Lower lobe of right lung (tissue), 2 donors: ENCODE data around the gene SLC15A1. TPM values are rescaled to one million over a fixed set of nuclear protein-coding genes. Genes with fewer than 3 reads are reported as not detected.
A peak's percentile ranks its signal among the peaks of the same experiment; 100 is the strongest.
"Not testable (repeated sequence)": the region's sequence is repeated elsewhere in the genome, so short reads cannot be mapped to it uniquely, and the experiment has no call there.

Source experiments
- ATAC-seq, 2 donors: fragments of 200-7000 bp; cut with Tn5 transposase; one replicate each; pipeline ENCODE4 v1.9.1; 2020 to 2022; ENCODE audit warnings: mild to moderate bottlenecking in 2 of 2, moderate library complexity in 2 of 2
- DNase-seq: peaks from one replicate; pipeline ENCODE4 v3.0.0-alpha.2; 2020
- H3K27ac ChIP-seq: fragments of 200-600 bp; one replicate; pipeline ENCODE4 v1.8.0; 2022
- H3K27me3 ChIP-seq: fragments of 200-600 bp; one replicate; pipeline ENCODE4 v1.8.0; 2022; ENCODE audit warnings: low read depth
- H3K36me3 ChIP-seq: fragments of 200-600 bp; one replicate; pipeline ENCODE4 v1.8.0; 2022; ENCODE audit warnings: mild to moderate bottlenecking
- H3K4me1 ChIP-seq: fragments of 200-600 bp; one replicate; pipeline ENCODE4 v1.8.0; 2022
- H3K4me3 ChIP-seq: fragments of 200-600 bp; one replicate; pipeline ENCODE4 v1.8.0; 2022; ENCODE audit warnings: mild to moderate bottlenecking
- H3K9me3 ChIP-seq: fragments of 200-600 bp; one replicate; pipeline ENCODE4 v1.8.0; 2022
- intact Hi-C: fragments of 100-400 bp; cut with DNase I; formaldehyde crosslinking; loops from one replicate; pipeline ENCODE4 v1.11.0; 2022
- total RNA-seq: library from RNA; stranded (reverse); fragmentation: NEBNext Ultra II Directional; extraction: Animal tissue kit (Norgen Biotek cat#: 25700); gene quantifications from one replicate; pipeline ENCODE4 v1.2.1, GENCODE V29; 2021
- TF ChIP-seq, protein P1 (sequence below): fragments of 200-600 bp; IDR thresholded peaks from one replicate; pipeline ENCODE4 v1.8.0; 2022; ENCODE audit warnings: antibody characterized with exemption, mild to moderate bottlenecking
- donor health status: DM: no; HTN: yes; CAD: no; lungs with severe emphysema.

SLC15A1 gene
- total RNA-seq, 1 donor from 2014 or later: not detected

DNA sequence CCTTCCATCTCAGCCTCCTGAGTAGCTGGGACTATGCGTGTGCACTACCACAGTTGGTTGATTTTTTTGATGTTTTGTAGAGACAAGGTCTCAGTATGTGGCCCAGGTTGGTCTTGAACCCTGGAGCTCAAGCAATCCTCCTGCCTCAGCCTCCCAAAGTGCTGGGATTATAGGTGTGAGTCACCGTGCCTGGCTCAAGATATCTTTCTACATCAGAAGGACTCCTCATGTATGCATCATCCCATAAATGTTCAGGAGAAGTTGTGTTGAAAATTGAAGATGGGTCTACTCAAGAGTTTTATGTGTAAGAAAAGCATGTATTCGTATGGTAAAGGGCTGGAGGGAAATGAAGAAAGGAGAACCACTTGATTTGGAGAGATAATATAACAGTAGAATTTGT lies 103.8 kb downstream of the SLC15A1 start:
- intact Hi-C loops: no loop called here
- Histone ChIP-seq H3K27ac (no peak overlapping the region), H3K4me1 (peaks cover 20% of the 10 kb centered on the region), H3K36me3 (no peaks in the 10 kb centered on the region), H3K27me3 (no peaks in the 10 kb centered on the region), H3K4me3 (no peak overlapping the region), H3K9me3 (no peaks in the 10 kb centered on the region)
- no peak for DNase-seq
- TF ChIP-seq, protein P1, sequence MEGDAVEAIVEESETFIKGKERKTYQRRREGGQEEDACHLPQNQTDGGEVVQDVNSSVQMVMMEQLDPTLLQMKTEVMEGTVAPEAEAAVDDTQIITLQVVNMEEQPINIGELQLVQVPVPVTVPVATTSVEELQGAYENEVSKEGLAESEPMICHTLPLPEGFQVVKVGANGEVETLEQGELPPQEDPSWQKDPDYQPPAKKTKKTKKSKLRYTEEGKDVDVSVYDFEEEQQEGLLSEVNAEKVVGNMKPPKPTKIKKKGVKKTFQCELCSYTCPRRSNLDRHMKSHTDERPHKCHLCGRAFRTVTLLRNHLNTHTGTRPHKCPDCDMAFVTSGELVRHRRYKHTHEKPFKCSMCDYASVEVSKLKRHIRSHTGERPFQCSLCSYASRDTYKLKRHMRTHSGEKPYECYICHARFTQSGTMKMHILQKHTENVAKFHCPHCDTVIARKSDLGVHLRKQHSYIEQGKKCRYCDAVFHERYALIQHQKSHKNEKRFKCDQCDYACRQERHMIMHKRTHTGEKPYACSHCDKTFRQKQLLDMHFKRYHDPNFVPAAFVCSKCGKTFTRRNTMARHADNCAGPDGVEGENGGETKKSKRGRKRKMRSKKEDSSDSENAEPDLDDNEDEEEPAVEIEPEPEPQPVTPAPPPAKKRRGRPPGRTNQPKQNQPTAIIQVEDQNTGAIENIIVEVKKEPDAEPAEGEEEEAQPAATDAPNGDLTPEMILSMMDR: no peak
- no peak for ATAC-seq

DNA sequence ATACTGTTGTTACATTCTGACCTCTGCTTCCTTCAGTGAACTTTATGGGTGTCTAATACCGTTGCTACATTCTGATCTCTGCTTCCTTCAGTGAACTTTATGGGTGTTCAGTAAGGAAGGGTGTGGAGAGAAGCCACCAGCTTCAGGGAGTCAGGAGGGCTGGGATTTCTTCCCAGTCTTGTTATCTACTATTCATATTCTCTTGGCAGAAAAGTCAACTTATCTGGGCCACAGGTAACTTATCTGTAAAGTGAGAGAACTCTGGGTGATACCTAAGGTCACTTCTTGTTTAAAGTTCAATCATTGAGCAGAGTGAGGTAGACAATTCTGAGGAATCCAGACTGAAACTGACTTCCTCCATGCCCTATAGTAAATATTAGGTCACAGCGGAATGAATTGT lies 104.3 kb downstream of the SLC15A1 start:
- no peaks in the 10 kb centered on the region for H3K9me3 ChIP-seq
- no peak overlapping the region for H3K4me3 ChIP-seq
- H3K27ac ChIP-seq: no peak overlapping the region
- ATAC-seq: no peak
- no peak for DNase-seq
- intact Hi-C loops: no loop called here
- peaks cover 17% of the 10 kb centered on the region for H3K4me1 ChIP-seq
- no peaks in the 10 kb centered on the region for H3K36me3 ChIP-seq
- no peaks in the 10 kb centered on the region for H3K27me3 ChIP-seq
- TF ChIP-seq, protein P1: no peak

DNA sequence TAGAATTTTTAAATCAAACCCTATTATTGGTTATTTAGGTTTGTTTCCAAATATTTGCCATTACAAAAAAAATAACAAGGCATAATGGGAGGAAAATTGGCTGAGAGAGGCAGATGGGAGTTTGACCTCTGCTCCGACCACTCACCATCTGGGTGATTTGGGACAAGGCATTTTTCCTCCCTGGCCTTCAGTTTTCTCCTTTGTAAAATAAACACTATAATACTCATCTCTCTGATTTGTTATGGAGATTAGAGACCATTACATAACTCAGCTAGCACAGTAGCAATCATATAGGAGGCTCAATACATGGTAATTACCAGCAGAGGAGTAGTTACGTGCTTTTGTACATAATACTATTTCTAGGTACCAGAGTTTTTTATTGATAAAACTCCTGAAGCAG lies 105.4 kb downstream of the SLC15A1 start:
- DNase-seq: no peak
- TF ChIP-seq, protein P1: no peak
- ATAC-seq: no peak
- Histone ChIP-seq H3K4me3 (no peak overlapping the region), H3K27me3 (no peaks in the 10 kb centered on the region), H3K27ac (no peak overlapping the region), H3K36me3 (no peaks in the 10 kb centered on the region), H3K4me1 (peaks cover 16% of the 10 kb centered on the region), H3K9me3 (no peaks in the 10 kb centered on the region)
- intact Hi-C loops: no loop called here

DNA sequence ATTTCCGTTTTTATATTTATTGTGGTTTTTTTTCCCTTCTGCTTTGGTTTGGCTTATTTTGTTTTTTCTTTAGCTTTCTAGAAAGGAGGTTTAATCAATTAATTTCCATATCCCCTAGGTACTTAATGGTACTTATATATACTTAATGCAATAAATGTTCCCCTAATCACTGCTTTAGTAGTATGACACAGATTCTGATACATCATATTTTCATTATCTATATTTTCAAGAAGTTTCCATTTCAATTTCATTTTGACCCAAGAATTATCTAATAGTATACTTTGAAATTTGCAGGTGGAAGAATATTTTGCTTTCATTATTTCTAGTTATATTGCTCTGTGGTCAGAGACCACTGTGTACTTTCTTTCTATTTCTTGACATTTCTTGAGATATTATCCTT lies 109.0 kb downstream of the SLC15A1 start:
- Histone ChIP-seq H3K27me3 (no peaks in the 10 kb centered on the region), H3K9me3 (no peaks in the 10 kb centered on the region), H3K36me3 (no peaks in the 10 kb centered on the region), H3K4me3 (no peak overlapping the region), H3K27ac (no peak overlapping the region), H3K4me1 (peaks cover under 1% of the 10 kb centered on the region)
- TF ChIP-seq, protein P1: no peak
- ATAC-seq (no peak), DNase-seq (no peak)
- intact Hi-C loops: no loop called here

DNA sequence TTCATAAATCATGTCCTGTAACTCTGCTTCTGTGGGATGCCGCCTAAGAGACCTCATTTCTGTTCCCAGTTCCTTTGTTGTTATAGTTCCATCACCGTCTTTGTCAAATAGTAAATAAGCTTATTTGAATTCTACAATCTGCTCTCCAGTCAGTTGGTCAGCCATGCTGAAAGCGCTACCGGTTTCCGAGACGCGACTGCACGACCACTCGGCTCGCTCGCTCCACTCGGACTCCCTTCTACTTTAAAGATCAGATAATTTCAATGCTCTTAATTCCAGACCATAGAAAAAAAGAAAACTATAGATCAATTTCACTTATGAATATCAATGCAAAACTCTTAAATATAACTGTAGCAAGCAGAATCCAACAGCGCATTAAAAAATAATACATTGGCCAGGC lies 111.4 kb downstream of the SLC15A1 start:
- H3K27ac ChIP-seq: no peak overlapping the region
- H3K27me3 ChIP-seq: no peaks in the 10 kb centered on the region
- DNase-seq (no peak), ATAC-seq (no peak)
- H3K4me3 ChIP-seq: no peak overlapping the region
- H3K4me1 ChIP-seq: no peaks in the 10 kb centered on the region
- intact Hi-C loops: no loop called here
- TF ChIP-seq, protein P1: no peak
- H3K9me3 ChIP-seq: no peaks in the 10 kb centered on the region
- no peaks in the 10 kb centered on the region for H3K36me3 ChIP-seq

DNA sequence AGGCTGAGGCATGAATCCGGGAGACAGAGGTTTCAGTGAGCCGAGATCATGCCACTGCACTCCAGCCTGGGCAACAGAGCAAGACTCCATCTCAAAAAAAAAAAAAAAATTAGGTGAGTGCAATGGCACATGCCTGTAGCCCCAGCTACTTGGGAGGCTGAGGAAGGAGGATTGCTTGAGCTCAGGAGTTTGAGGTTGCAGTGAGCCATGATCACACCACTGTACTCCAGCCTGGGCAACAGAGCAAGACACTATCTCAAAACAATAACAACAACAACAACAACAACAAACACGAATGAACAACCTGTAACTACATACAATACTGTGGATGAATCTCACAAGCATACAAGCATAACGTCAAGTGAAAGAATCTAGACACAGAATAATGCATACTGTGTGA lies 112.7 kb downstream of the SLC15A1 start:
- H3K27ac ChIP-seq, ATAC-seq, intact Hi-C loops, H3K36me3 ChIP-seq, H3K4me3 ChIP-seq, H3K4me1 ChIP-seq, H3K9me3 ChIP-seq, DNase-seq, H3K27me3 ChIP-seq: not testable (repeated sequence)

DNA sequence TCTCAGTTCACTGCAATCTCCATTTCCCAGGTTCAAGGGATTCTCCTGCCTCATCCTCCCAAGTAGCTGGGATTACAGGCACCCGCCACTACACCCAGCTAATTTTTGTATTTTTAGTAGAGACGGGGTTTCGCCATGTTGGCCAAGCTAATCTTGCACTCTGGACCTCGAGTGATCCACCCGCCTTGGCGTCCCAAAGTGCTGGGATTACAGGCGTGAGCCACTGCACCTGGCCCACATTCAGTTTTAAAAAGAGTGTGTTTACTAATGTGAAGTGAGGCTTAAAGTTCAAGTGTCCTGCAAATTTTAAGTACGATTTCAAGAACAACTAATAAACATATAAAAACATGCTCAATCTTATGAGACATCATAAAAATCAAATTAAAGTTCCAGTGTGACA lies 114.1 kb downstream of the SLC15A1 start:
- H3K27me3 ChIP-seq, DNase-seq, H3K4me3 ChIP-seq, intact Hi-C loops, H3K9me3 ChIP-seq, H3K27ac ChIP-seq, H3K36me3 ChIP-seq, H3K4me1 ChIP-seq: not testable (repeated sequence)
- ATAC-seq: peak; percentile 39 to 50
